Measurements from ENCODE around the gene GPT2. TPM values are rescaled to one million over a fixed set of nuclear protein-coding genes. Genes with fewer than 3 reads are reported as not detected.
A peak's percentile ranks its signal among the peaks of the same experiment; 100 is the strongest.

GPT2 gene
- total and polyA plus RNA-seq, 2 donors (not counting 1 experiment from before 2014, with no cell fraction given): 5.8 to 16.3 TPM

DNA sequence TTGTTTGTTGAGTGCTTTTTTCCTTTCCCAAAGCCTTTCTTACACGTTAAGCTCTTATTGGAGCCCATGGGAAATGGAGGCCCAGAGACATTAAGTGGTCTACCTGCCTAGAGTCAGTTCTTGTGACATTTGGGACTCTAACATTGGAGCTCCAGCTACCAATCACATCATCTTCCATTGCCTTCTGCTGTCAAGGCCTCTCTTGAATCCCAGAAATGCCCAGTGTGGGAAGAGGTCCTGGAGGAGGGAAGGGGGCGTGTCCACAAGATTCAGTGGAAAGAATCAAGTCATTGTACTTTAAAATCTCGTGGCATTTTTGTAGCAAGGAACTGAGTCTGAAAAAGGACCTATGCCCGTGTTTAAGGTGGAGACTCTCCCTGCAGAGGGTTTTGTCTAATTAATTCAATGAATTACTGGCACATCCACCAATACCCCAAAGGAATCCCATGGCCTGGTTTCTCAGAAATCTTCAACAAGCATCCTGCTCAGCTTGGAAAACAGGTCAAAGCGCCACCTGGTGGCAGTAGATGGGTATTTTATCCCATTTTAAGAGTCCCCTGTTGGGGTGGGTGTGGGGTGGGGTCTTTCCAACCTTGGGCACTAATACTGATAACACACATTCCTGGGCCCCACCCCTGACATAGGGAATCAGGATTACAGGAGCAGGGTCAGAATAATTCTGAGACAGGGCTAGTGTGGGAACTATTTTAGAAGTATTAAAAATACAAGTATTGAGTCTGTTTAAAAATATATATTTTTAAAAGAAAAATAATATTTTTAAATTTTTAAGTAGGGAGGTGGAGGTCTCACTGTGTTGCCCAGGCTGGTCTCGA lies 24.6 kb downstream of the GPT2 start:
- peaks cover 3% of the 10 kb centered on the region for H3K36me3 ChIP-seq (ENCODE audit: control insufficient read depth, insufficient read depth, low read length)
- TF ChIP-seq, protein P1, sequence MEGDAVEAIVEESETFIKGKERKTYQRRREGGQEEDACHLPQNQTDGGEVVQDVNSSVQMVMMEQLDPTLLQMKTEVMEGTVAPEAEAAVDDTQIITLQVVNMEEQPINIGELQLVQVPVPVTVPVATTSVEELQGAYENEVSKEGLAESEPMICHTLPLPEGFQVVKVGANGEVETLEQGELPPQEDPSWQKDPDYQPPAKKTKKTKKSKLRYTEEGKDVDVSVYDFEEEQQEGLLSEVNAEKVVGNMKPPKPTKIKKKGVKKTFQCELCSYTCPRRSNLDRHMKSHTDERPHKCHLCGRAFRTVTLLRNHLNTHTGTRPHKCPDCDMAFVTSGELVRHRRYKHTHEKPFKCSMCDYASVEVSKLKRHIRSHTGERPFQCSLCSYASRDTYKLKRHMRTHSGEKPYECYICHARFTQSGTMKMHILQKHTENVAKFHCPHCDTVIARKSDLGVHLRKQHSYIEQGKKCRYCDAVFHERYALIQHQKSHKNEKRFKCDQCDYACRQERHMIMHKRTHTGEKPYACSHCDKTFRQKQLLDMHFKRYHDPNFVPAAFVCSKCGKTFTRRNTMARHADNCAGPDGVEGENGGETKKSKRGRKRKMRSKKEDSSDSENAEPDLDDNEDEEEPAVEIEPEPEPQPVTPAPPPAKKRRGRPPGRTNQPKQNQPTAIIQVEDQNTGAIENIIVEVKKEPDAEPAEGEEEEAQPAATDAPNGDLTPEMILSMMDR (conservative IDR thresholded peaks at IDR 0.05 in 1 of 2, IDR thresholded peaks at IDR 0.05 in 1 of 2; ENCODE audit: low read depth in 1 of 2, low read length in 2 of 2): peak; percentile 66 to 68
- TF ChIP-seq EZH2 (IDR thresholded peaks at IDR 0.05; ENCODE audit: low read length, missing control alignments): no peak

DNA sequence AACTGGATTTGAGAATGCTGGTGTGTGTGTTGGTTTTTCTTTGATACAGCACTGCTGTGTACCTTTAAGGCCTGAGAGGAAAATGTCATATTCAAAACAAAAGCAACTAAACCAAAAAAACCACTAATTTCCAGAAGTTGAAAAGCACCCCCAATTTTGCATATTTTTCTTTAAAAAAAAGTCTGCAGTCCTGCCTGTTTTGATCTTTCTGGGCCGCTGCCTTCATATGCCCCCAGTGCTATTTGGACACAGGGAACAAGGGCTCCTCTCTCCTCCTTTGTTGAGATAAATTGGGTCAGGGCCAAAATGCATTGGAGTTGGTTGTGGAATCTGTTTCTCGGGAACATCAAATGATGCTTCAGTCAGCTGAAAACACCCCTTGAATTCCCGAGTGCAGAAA lies 26.9 kb downstream of the GPT2 start:
- H3K9me3 ChIP-seq (ENCODE audit: control insufficient read depth, insufficient read depth, low read depth, low read length): no peaks in the 10 kb centered on the region
- TF ChIP-seq, protein P1 (conservative IDR thresholded peaks at IDR 0.05 in 1 of 2, IDR thresholded peaks at IDR 0.05 in 1 of 2; ENCODE audit: low read depth in 1 of 2, low read length in 2 of 2): no peak
- TF ChIP-seq EZH2 (IDR thresholded peaks at IDR 0.05; ENCODE audit: low read length, missing control alignments): no peak
- H3K36me3 ChIP-seq (ENCODE audit: control insufficient read depth, insufficient read depth, low read length): peaks cover 6% of the 10 kb centered on the region
- H3K27me3 ChIP-seq (ENCODE audit: control insufficient read depth, insufficient read depth, low read length): no peaks in the 10 kb centered on the region
- no peaks in the 10 kb centered on the region for H3K4me1 ChIP-seq (ENCODE audit: control insufficient read depth, extremely low read depth, insufficient read depth, low read length)
- no peak overlapping the region for H3K4me2 ChIP-seq (ENCODE audit: extremely low read depth, insufficient read depth, low read length)
- H3K9ac ChIP-seq (ENCODE audit: insufficient read depth, low read length): no peak overlapping the region
- DNase-seq (ENCODE audit: low read depth in 2 of 2): no peak
- H3K27ac ChIP-seq (ENCODE audit: insufficient read depth, low read length): no peak overlapping the region
- H2AFZ ChIP-seq (ENCODE audit: low read length): no peak overlapping the region
- no peaks in the 10 kb centered on the region for H3K79me2 ChIP-seq (ENCODE audit: control insufficient read depth, insufficient read depth, low read length)
- no peak overlapping the region for H3K4me3 ChIP-seq (replicated peaks in 1 of 4; ENCODE audit: control extremely low read depth in 1 of 4, insufficient read depth in 1 of 4, low read depth in 3 of 4, low read length in 4 of 4)
- H4K20me1 ChIP-seq (ENCODE audit: control insufficient read depth, extremely low read depth, insufficient read depth, low read length): no peaks in the 10 kb centered on the region

More for the DNA sequence above, 24.6 kb downstream of the GPT2 start:
- H3K4me2 ChIP-seq (ENCODE audit: extremely low read depth, insufficient read depth, low read length): no peak overlapping the region
- H3K4me3 ChIP-seq (replicated peaks in 1 of 4; ENCODE audit: control extremely low read depth in 1 of 4, insufficient read depth in 1 of 4, low read depth in 3 of 4, low read length in 4 of 4): no peak overlapping the region
- H3K79me2 ChIP-seq (ENCODE audit: control insufficient read depth, insufficient read depth, low read length): no peaks in the 10 kb centered on the region
- H4K20me1 ChIP-seq (ENCODE audit: control insufficient read depth, extremely low read depth, insufficient read depth, low read length): no peaks in the 10 kb centered on the region
- no peak overlapping the region for H3K27ac ChIP-seq (ENCODE audit: insufficient read depth, low read length)
- no peaks in the 10 kb centered on the region for H3K27me3 ChIP-seq (ENCODE audit: control insufficient read depth, insufficient read depth, low read length)
- H2AFZ ChIP-seq (ENCODE audit: low read length): no peak overlapping the region
- no peaks in the 10 kb centered on the region for H3K4me1 ChIP-seq (ENCODE audit: control insufficient read depth, extremely low read depth, insufficient read depth, low read length)
- no peaks in the 10 kb centered on the region for H3K9me3 ChIP-seq (ENCODE audit: control insufficient read depth, insufficient read depth, low read depth, low read length)
- peak; percentile 50 to 71 for DNase-seq (ENCODE audit: low read depth in 2 of 2)
- H3K9ac ChIP-seq (ENCODE audit: insufficient read depth, low read length): no peak overlapping the region

DNA sequence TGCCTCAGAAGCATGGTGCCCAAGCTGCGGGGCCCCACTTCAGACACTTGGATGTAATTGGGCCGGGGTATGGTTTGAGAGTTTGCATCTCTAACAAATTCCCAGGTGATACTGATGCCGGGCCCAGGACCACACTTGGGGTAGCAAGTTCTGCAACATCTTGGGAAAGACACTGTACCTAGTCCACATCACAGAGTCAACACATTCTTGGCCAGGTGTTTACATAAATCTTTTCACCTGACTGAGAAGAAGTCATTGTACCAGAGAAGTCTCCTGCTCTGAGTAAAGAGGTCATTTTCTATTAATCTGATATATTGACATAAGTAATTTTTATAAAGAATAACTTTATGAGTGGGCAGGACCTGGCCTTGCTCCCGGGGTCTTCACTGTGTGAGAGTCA lies 27.5 kb downstream of the GPT2 start:
- TF ChIP-seq EZH2 (IDR thresholded peaks at IDR 0.05; ENCODE audit: low read length, missing control alignments): no peak
- TF ChIP-seq, protein P1 (conservative IDR thresholded peaks at IDR 0.05 in 1 of 2, IDR thresholded peaks at IDR 0.05 in 1 of 2; ENCODE audit: low read depth in 1 of 2, low read length in 2 of 2): no peak
- Histone ChIP-seq H3K9ac (ENCODE audit: insufficient read depth, low read length) (no peak overlapping the region), H3K9me3 (ENCODE audit: control insufficient read depth, insufficient read depth, low read depth, low read length) (no peaks in the 10 kb centered on the region), H3K4me2 (ENCODE audit: extremely low read depth, insufficient read depth, low read length) (no peak overlapping the region), H3K4me3 (replicated peaks in 1 of 4; ENCODE audit: control extremely low read depth in 1 of 4, insufficient read depth in 1 of 4, low read depth in 3 of 4, low read length in 4 of 4) (no peak overlapping the region), H3K27ac (ENCODE audit: insufficient read depth, low read length) (no peak overlapping the region), H3K36me3 (ENCODE audit: control insufficient read depth, insufficient read depth, low read length) (peaks cover 6% of the 10 kb centered on the region), H3K4me1 (ENCODE audit: control insufficient read depth, extremely low read depth, insufficient read depth, low read length) (no peaks in the 10 kb centered on the region), H3K79me2 (ENCODE audit: control insufficient read depth, insufficient read depth, low read length) (no peaks in the 10 kb centered on the region), H4K20me1 (ENCODE audit: control insufficient read depth, extremely low read depth, insufficient read depth, low read length) (no peaks in the 10 kb centered on the region), H2AFZ (ENCODE audit: low read length) (no peak overlapping the region), H3K27me3 (ENCODE audit: control insufficient read depth, insufficient read depth, low read length) (no peaks in the 10 kb centered on the region)
- DNase-seq (ENCODE audit: low read depth in 2 of 2): no peak

Measured in fibroblast of lung (primary cell).